NT2/D1 (cell line): ENCODE measurements around the gene SDC1.

Source experiments
- SUZ12 ChIP-seq: IDR thresholded peaks from 2 replicates; pipeline ENCODE4 v1.6.1; 2011; ENCODE audit not compliant: insufficient read length, insufficient read depth; ENCODE audit errors: extremely low read depth
- YY1 ChIP-seq: IDR thresholded peaks from 2 replicates; pipeline ENCODE4 v1.6.1; 2011; ENCODE audit not compliant: insufficient read length, insufficient read depth
- ZNF274 ChIP-seq: IDR thresholded peaks from 2 replicates; pipeline ENCODE4 v1.6.1; 2011; ENCODE audit warnings: mild to moderate bottlenecking, low read depth, low read length

DNA sequence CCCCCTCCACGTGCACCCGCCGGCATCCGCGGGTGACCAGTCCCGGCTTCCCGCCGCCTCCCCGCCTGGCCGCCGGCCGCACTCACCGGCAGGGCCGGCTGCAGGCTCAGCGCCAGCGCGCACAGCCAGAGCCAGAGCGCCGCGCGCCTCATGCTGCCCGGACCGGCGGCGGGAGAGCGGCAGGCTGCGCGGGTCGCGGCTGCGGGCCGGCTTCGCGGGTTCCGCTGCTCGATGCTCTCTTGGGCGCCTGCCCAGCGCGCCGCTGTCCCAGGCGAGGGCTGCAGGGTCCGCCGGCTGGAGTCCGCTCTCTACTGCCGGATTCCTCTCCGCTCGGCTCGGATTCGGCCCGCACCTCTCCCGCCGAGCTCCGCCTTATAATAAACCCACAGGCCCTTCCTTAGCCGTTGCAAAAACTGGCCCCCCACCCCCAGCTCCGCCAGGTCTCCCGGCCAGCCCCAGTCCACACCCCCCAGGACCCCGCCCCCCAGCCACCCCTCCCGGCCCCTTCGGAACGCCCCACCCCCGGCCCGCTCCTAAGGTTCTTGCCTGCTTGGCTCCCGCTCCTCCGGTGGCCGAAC, at the start of gene SDC1:
- TF ChIP-seq SUZ12 (no peak), YY1 (no peak), ZNF274 (no peak)
